Natural killer cell (primary cell): Measurements from ENCODE around the gene ZG16B. TPM values are rescaled to one million over a fixed set of nuclear protein-coding genes. Genes with fewer than 3 reads are reported as not detected.

Source experiments
- ATAC-seq, 3 donors: fragments of 150-1000 bp in 2 of 3; fragments of 200-7000 bp in 1 of 3; cut with Tn5 transposase; 1 replicate in 1 of 3; 2 replicates in 2 of 3; pipeline ENCODE4 v1.10.0; 2021; ENCODE audit warnings: mild to moderate bottlenecking in 2 of 3, moderate library complexity in 2 of 3
- DNase-seq, 2 donors: peaks; one replicate each; pipeline versions ENCODE4 v3.0.0 to v3.0.0-alpha.2; 2013 to 2021; ENCODE audit warnings: mixed read lengths in 1 of 2
- H3K27ac ChIP-seq: one replicate; pipeline ENCODE4 v1.5.1; 2013; ENCODE audit warnings: mild to moderate bottlenecking, low read length
- H3K27me3 ChIP-seq: one replicate; pipeline ENCODE4 v1.6.1; 2013; ENCODE audit warnings: low read length; ENCODE audit not compliant: control insufficient read depth, insufficient read depth
- H3K36me3 ChIP-seq: one replicate; pipeline ENCODE4 v1.6.1; 2013; ENCODE audit warnings: low read length; ENCODE audit not compliant: control insufficient read depth, insufficient read depth
- H3K4me1 ChIP-seq: one replicate; pipeline ENCODE4 v1.6.1; 2013; ENCODE audit warnings: low read length; ENCODE audit not compliant: control insufficient read depth, insufficient read depth
- H3K4me3 ChIP-seq: one replicate; pipeline ENCODE4 v1.5.1; 2013; ENCODE audit warnings: low read length
- H3K9me3 ChIP-seq: one replicate; pipeline ENCODE4 v1.6.1; 2013; ENCODE audit warnings: low read length; ENCODE audit not compliant: control insufficient read depth, insufficient read depth
- H3K27ac Mint-ChIP-seq, 2 donors: one replicate each; pipeline ENCODE4 v1.8.0; 2022; ENCODE audit warnings: mild to moderate bottlenecking in 2 of 2, mixed read lengths in 2 of 2, moderate library complexity in 1 of 2
- H3K27me3 Mint-ChIP-seq, 2 donors: one replicate each; pipeline ENCODE4 v1.8.0; 2022; ENCODE audit warnings: low read depth in 2 of 2, mixed read lengths in 2 of 2
- H3K36me3 Mint-ChIP-seq: one replicate; pipeline ENCODE4 v1.8.0; 2022; ENCODE audit warnings: mixed read lengths
- H3K4me1 Mint-ChIP-seq, 2 donors: one replicate each; pipeline ENCODE4 v1.8.0; 2022; ENCODE audit warnings: mixed read lengths in 2 of 2
- H3K4me3 Mint-ChIP-seq: one replicate; pipeline ENCODE4 v1.8.0; 2022; ENCODE audit warnings: mild to moderate bottlenecking, moderate library complexity, mixed read lengths
- H3K9me3 Mint-ChIP-seq, 2 donors: one replicate each; pipeline ENCODE4 v1.8.0; 2022; ENCODE audit warnings: mixed read lengths in 2 of 2
- WGBS: methylation state at CpG from one replicate; pipeline ENCODE4 v1.1.7; 2013; ENCODE audit warnings: missing lambda C conversion rate; ENCODE audit not compliant: insufficient coverage; 5-methylcytosine and 5-hydroxymethylcytosine counted together
- intact Hi-C: fragments of 100-400 bp; cut with micrococcal nuclease; formaldehyde crosslinking; loops from one replicate; pipeline ENCODE4 v1.14.2; 2022
- total RNA-seq, 4 donors: library from RNA; stranded (reverse); fragments of 120-200 nt in 1 of 4; gene quantifications; one replicate each; pipeline versions ENCODE4 v1.2.3 to v1.2.4, GENCODE V29; 2013 to 2022
- TF ChIP-seq, protein P1 (sequence below): fragments of 200-600 bp; IDR thresholded peaks from one replicate; pipeline ENCODE4 v1.8.0; 2022; ENCODE audit warnings: antibody characterized with exemption

ZG16B gene
- total RNA-seq, 3 donors from 2014 or later (not counting 1 experiment from before 2014, with no cell fraction given) = 0.78 to 1.5 (median 1.1) TPM

GRCh38 chr16:2841606-2842339 is 11.7 kb downstream of the ZG16B start:
- Mint-ChIP-seq H3K4me3 (peak overlapping the region; percentile 93), H3K4me1 (peaks cover 69 to 80% of the 10 kb centered on the region in 2 donors), H3K27me3 (no peaks in the 10 kb centered on the region), H3K27ac (peak overlapping the region; percentile 96 to 97), H3K9me3 (no peaks in the 10 kb centered on the region), H3K36me3 (no peaks in the 10 kb centered on the region)
- no peaks in the 10 kb centered on the region for H3K9me3 ChIP-seq
- peaks cover 2% of the 10 kb centered on the region for H3K36me3 ChIP-seq
- WGBS = 44% methylated on average over 18 of the region's 18 CpGs
- peak overlapping the region; percentile 97 for H3K27ac ChIP-seq
- H3K4me3 ChIP-seq = peak overlapping the region; percentile 46
- TF ChIP-seq, protein P1, sequence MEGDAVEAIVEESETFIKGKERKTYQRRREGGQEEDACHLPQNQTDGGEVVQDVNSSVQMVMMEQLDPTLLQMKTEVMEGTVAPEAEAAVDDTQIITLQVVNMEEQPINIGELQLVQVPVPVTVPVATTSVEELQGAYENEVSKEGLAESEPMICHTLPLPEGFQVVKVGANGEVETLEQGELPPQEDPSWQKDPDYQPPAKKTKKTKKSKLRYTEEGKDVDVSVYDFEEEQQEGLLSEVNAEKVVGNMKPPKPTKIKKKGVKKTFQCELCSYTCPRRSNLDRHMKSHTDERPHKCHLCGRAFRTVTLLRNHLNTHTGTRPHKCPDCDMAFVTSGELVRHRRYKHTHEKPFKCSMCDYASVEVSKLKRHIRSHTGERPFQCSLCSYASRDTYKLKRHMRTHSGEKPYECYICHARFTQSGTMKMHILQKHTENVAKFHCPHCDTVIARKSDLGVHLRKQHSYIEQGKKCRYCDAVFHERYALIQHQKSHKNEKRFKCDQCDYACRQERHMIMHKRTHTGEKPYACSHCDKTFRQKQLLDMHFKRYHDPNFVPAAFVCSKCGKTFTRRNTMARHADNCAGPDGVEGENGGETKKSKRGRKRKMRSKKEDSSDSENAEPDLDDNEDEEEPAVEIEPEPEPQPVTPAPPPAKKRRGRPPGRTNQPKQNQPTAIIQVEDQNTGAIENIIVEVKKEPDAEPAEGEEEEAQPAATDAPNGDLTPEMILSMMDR = no peak
- H3K4me1 ChIP-seq = peaks cover 68% of the 10 kb centered on the region
- ATAC-seq (peak; percentile 75 to 81 (median 78)), DNase-seq (peak; percentile 49 to 54)
- intact Hi-C loops = loop anchor here (1.0 to 5.0 kb wide), 2 partner anchors 27 to 41 kb away; partner anchors contain the start of gene FLYWCH2
- H3K27me3 ChIP-seq = no peaks in the 10 kb centered on the region

DNA sequence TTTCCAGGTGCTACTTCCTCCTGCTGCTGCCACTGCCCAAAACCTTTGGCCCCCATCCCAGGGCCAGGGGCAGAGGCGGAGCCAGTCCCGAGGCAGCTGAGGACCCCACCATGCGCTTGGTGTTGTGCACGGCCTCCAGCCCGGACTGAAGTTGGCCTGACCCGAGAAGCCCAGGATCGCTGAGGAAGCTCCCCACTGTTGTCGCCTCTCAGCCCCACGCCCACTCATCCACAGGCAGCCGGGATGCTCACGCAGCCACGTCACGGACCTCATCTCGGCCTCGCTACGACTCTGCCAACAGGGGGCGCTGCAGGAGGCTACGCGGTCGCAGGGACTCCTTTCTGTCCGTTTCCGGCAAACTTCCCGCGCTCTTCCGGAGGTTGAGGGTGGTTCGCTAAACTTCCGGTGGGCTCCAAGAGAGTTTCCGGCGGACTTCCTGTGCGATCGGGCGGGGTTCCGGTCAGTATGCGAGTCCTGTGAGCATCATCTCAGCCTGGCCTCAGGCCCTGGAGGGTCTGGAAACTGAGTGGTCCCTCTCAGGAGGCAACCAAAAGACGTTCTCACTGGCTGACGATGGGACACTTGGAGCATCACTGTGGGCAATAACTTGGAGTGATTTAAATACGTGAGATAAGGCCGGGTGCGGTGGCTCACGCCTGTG is 12.4 kb downstream of the ZG16B start:
- Mint-ChIP-seq H3K4me3 (peak overlapping the region; percentile 93), H3K4me1 (peaks cover 67 to 81% of the 10 kb centered on the region in 2 donors)

GRCh38 chr16:2843526-2843925 is 13.4 kb downstream of the ZG16B start:
- Histone ChIP-seq H3K4me3 (no peak overlapping the region), H3K27me3 (no peaks in the 10 kb centered on the region), H3K36me3 (peaks cover 2% of the 10 kb centered on the region), H3K9me3 (no peaks in the 10 kb centered on the region), H3K4me1 (peaks cover 75% of the 10 kb centered on the region), H3K27ac (peak overlapping the region; percentile 15)
- peak overlapping the region; percentile 96 to 97 for H3K27ac Mint-ChIP-seq
- intact Hi-C loops = loop anchor here (5.0 kb wide), 1 partner anchor 39 kb away; the partner anchor contains the start of gene FLYWCH2
- no peaks in the 10 kb centered on the region for H3K36me3 Mint-ChIP-seq
- TF ChIP-seq, protein P1 = no peak
- H3K4me1 Mint-ChIP-seq = peaks cover 58 to 70% of the 10 kb centered on the region in 2 donors
- ATAC-seq (no peak), DNase-seq (no peak)
- no peak overlapping the region for H3K4me3 Mint-ChIP-seq
- 94% methylated on average over 8 of the region's 8 CpGs for WGBS
- no peaks in the 10 kb centered on the region for H3K27me3 Mint-ChIP-seq
- no peaks in the 10 kb centered on the region for H3K9me3 Mint-ChIP-seq

More for the DNA sequence above, 12.4 kb downstream of the ZG16B start:
- TF ChIP-seq, protein P1 = peak; percentile 91
- Histone ChIP-seq H3K36me3 (peaks cover 2% of the 10 kb centered on the region), H3K27me3 (no peaks in the 10 kb centered on the region), H3K4me1 (peaks cover 75% of the 10 kb centered on the region), H3K27ac (peak overlapping the region; percentile 97), H3K4me3 (peak overlapping the region; percentile 46), H3K9me3 (no peaks in the 10 kb centered on the region)
- Mint-ChIP-seq H3K27me3 (no peaks in the 10 kb centered on the region), H3K36me3 (no peaks in the 10 kb centered on the region), H3K27ac (peak overlapping the region; percentile 96 to 97), H3K9me3 (no peaks in the 10 kb centered on the region)
- intact Hi-C loops = loop anchor here (1.0 to 5.0 kb wide), 2 partner anchors 26 to 40 kb away; partner anchors contain the start of gene FLYWCH2
- ATAC-seq (peak; percentile 53 to 75 (median 61)), DNase-seq (peak; percentile 74 to 87)
- WGBS = 26% methylated on average over 40 of the region's 40 CpGs
